Kidney (tissue), 14 donors: ENCODE results near the gene MKRN3. TPM values are rescaled to one million over a fixed set of nuclear protein-coding genes. Genes with fewer than 3 reads are reported as not detected.

Source experiments
- DNase-seq, 5 donors: peaks; one replicate each; pipeline ENCODE4 v3.0.0-alpha.2; 2013 to 2020
- FAIRE-seq: peaks from 2 replicates; lab custom pipeline; 2012; peaks lifted over from hg19 to GRCh38; lab: Jason Lieb, UNC
- H3K27ac ChIP-seq, 2 donors: one replicate each; pipeline ENCODE4 v1.7.0; 2013; ENCODE audit warnings: low read depth in 2 of 2, low read length in 2 of 2, inconsistent platforms in 1 of 2
- H3K27me3 ChIP-seq: one replicate; pipeline ENCODE4 v1.7.1; 2013; ENCODE audit warnings: low read length, inconsistent platforms; ENCODE audit not compliant: control insufficient read depth, insufficient read depth
- H3K36me3 ChIP-seq, 3 donors: one replicate each; pipeline versions ENCODE4 v1.7.0 to v1.7.1; 2013; ENCODE audit warnings: low read length in 3 of 3, control low read depth in 1 of 3, inconsistent platforms in 1 of 3; ENCODE audit not compliant: insufficient read depth in 3 of 3, control insufficient read depth in 2 of 3
- H3K4me1 ChIP-seq, 3 donors: one replicate each; pipeline versions ENCODE4 v1.7.0 to v1.7.1; 2013; ENCODE audit warnings: low read length in 3 of 3, inconsistent platforms in 1 of 3, low read depth in 1 of 3; ENCODE audit not compliant: control insufficient read depth in 2 of 3, insufficient read depth in 2 of 3
- H3K4me3 ChIP-seq, 3 donors: one replicate each; pipeline versions ENCODE4 v1.7.0 to v1.8.1; 2013; ENCODE audit warnings: low read length in 3 of 3, control low read depth in 1 of 3, inconsistent platforms in 1 of 3
- H3K9ac ChIP-seq, 3 donors: one replicate each; pipeline versions ENCODE4 v1.7.0 to v1.7.1; 2013; ENCODE audit warnings: low read length in 3 of 3, control low read depth in 1 of 3, inconsistent platforms in 1 of 3
- H3K9me3 ChIP-seq, 3 donors: one replicate each; pipeline versions ENCODE4 v1.7.0 to v1.7.1; 2013; ENCODE audit warnings: low read length in 3 of 3, control low read depth in 1 of 3, inconsistent platforms in 1 of 3; ENCODE audit not compliant: control insufficient read depth in 2 of 3, insufficient read depth in 1 of 3
- intact Hi-C: fragments of 100-400 bp; cut with DNase I; formaldehyde crosslinking; loops from one replicate; pipeline ENCODE4 v1.11.1; 2022
- polyA plus RNA-seq: library from polyadenylated mRNA; stranded (reverse); fragments of 350-450 nt; fragmentation: Illumina TruSeq; extraction: RNeasy Lipid Tissue Mini Kit (QIAGEN cat#74804); gene quantifications from one replicate; pipeline ENCODE4 v1.2.3, GENCODE V29; 2014; ENCODE audit warnings: low read depth, low replicate concordance; ENCODE audit not compliant: insufficient read depth
- total RNA-seq: library from RNA; stranded (reverse); fragmentation: NEBNext Ultra II Directional; extraction: Animal tissue kit (Norgen Biotek cat#: 25700); gene quantifications from one replicate; pipeline ENCODE4 v1.2.1, GENCODE V29; 2021
- TF ChIP-seq, protein P1 (sequence below): IDR thresholded peaks from 3 replicates; pipeline ENCODE4 v1.5.1; 2012; ENCODE audit warnings: mild to moderate bottlenecking, moderate library complexity, borderline replicate concordance; ENCODE audit not compliant: insufficient read depth; ENCODE audit errors: extremely low read depth
- donor health status: control.
- donor health status: control.
- donor health status: control.
- donor health status: control.
- donor health status: control.
- donor health status: DM: yes; HTN: yes; CAD: no.
- donor health status: Normal renal cell carcinoma (clear cell type).

Gene MKRN3
- total and polyA plus RNA-seq, 2 donors from 2014 or later = not detected

- Histone ChIP-seq H3K27ac (no peak overlapping the region), H3K4me1 (no peaks in the 10 kb centered on the region), H3K27me3 (no peaks in the 10 kb centered on the region), H3K9me3 (no peaks in the 10 kb centered on the region), H3K9ac (no peak overlapping the region), H3K4me3 (no peak overlapping the region), H3K36me3 (no peaks in the 10 kb centered on the region)
- FAIRE-seq (no peak), DNase-seq (no peak)
- TF ChIP-seq, protein P1, sequence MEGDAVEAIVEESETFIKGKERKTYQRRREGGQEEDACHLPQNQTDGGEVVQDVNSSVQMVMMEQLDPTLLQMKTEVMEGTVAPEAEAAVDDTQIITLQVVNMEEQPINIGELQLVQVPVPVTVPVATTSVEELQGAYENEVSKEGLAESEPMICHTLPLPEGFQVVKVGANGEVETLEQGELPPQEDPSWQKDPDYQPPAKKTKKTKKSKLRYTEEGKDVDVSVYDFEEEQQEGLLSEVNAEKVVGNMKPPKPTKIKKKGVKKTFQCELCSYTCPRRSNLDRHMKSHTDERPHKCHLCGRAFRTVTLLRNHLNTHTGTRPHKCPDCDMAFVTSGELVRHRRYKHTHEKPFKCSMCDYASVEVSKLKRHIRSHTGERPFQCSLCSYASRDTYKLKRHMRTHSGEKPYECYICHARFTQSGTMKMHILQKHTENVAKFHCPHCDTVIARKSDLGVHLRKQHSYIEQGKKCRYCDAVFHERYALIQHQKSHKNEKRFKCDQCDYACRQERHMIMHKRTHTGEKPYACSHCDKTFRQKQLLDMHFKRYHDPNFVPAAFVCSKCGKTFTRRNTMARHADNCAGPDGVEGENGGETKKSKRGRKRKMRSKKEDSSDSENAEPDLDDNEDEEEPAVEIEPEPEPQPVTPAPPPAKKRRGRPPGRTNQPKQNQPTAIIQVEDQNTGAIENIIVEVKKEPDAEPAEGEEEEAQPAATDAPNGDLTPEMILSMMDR = no peak
- intact Hi-C loops = no loop called here
Observed at GRCh38 chr15:23538648-23539047, 26.8 kb upstream of the MKRN3 start.

DNA sequence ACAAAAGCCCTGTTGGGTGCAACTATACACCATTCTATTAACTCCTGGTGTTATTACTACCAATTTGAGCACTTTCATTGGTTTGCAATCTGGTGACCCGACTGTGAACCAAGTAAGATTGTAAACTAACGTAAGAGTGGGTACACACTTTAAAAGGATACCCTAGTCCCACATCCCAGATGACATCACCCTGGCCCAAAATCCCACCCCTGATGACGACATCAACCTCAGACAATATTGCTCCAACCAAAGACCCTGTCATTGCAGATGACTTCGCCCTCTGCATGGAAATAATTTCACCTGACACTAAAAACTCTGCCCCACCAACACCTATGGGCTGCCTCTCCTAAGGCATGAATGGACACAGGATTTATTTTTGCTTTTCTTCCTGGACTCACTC lies 25.6 kb upstream of the MKRN3 start:
- H3K36me3 ChIP-seq = no peaks in the 10 kb centered on the region
- FAIRE-seq (no peak), DNase-seq (no peak)
- intact Hi-C loops = no loop called here
- no peak overlapping the region for H3K4me3 ChIP-seq
- H3K27me3 ChIP-seq = no peaks in the 10 kb centered on the region
- H3K27ac ChIP-seq = no peak overlapping the region
- no peak overlapping the region for H3K9ac ChIP-seq
- TF ChIP-seq, protein P1 = no peak
- H3K4me1 ChIP-seq = no peaks in the 10 kb centered on the region
- H3K9me3 ChIP-seq = no peaks in the 10 kb centered on the region

GRCh38 chr15:23546158-23546557 lies 19.3 kb upstream of the MKRN3 start:
- H3K9ac ChIP-seq = no peak overlapping the region
- H3K27me3 ChIP-seq = no peaks in the 10 kb centered on the region
- no peak overlapping the region for H3K4me3 ChIP-seq
- intact Hi-C loops = no loop called here
- H3K4me1 ChIP-seq = no peaks in the 10 kb centered on the region
- TF ChIP-seq, protein P1 = no peak
- DNase-seq = no peak
- H3K27ac ChIP-seq = no peak overlapping the region
- no peak for FAIRE-seq
- H3K36me3 ChIP-seq = no peaks in the 10 kb centered on the region
- H3K9me3 ChIP-seq = no peaks in the 10 kb centered on the region

DNA sequence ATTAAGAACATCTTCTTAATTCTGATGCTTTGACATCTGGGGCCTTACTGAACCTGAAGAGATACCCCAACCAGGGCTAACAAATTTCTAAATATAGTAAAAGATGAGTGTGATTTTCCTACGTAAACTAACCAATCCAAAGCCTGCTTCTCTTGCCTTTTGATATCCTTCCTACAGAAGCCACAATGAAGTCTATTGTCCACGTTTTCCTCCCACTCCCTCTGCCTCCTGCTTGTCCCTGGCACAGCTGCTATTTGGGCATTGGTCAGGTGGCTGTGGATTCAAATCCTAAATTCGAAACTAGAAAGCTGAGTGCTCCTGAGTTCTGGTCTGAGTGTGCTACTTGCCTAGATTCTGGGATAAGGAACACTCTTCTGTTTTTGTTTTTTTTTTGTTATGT lies 17.4 kb upstream of the MKRN3 start:
- Histone ChIP-seq H3K27me3 (no peaks in the 10 kb centered on the region), H3K4me1 (no peaks in the 10 kb centered on the region), H3K9ac (no peak overlapping the region), H3K27ac (no peak overlapping the region), H3K9me3 (no peaks in the 10 kb centered on the region), H3K4me3 (no peak overlapping the region), H3K36me3 (no peaks in the 10 kb centered on the region)
- TF ChIP-seq, protein P1 = no peak
- intact Hi-C loops = no loop called here
- no peak for DNase-seq
- no peak for FAIRE-seq
